Endothelial cell of umbilical vein (primary cell): ENCODE results near the gene R3HCC1L. TPM values are rescaled to one million over a fixed set of nuclear protein-coding genes. Genes with fewer than 3 reads are reported as not detected.

Source experiments
- BruUV-seq: library from RNA; stranded (reverse); fragments of 400-500 nt; replicated peaks from 2 replicates; lab custom pipeline; 2021; lab: Mats Ljungman, UMichigan
- CTCF ChIA-PET: fragments of 300-600, 350-600 bp; sonication (Branson Sonifier 250); formaldehyde crosslinking; loops from one replicate; lab custom pipeline; 2021; ENCODE audit warnings: antibody characterized with exemption, inconsistent platforms; lab: Charles Lee
- POLR2A ChIA-PET: fragments of 300-600, 350-600 bp; sonication (Branson Sonifier 250); formaldehyde crosslinking; loops from one replicate; lab custom pipeline; 2021; ENCODE audit warnings: antibody characterized with exemption, inconsistent platforms; lab: Charles Lee
- DNase-seq: peaks from one replicate; pipeline ENCODE4 v3.0.0-alpha.2; 2011; ENCODE audit warnings: low read depth, low spot score
- FAIRE-seq: peaks from 2 replicates; lab custom pipeline; 2011; peaks lifted over from hg19 to GRCh38; lab: Jason Lieb, UNC
- H2AFZ ChIP-seq: 2 replicates; pipeline ENCODE4 v1.6.0; 2012; ENCODE audit warnings: low read depth, low read length, control low read depth, inconsistent platforms
- H3K27ac ChIP-seq: 2 replicates; pipeline ENCODE4 v1.5.1; 2011; ENCODE audit warnings: low read depth, mild to moderate bottlenecking, control low read depth, low read length, moderate library complexity; ENCODE audit not compliant: insufficient read depth
- H3K27me3 ChIP-seq, 2 experiments: 2 replicates each; pipeline versions ENCODE4 v1.6.0 to v1.6.1; 2011; ENCODE audit warnings: low read length in 2 of 2, mixed read lengths in 1 of 2; ENCODE audit not compliant: control insufficient read depth in 2 of 2, insufficient read depth in 2 of 2
- H3K36me3 ChIP-seq, 2 experiments: 2 replicates in 1 of 2; 3 replicates in 1 of 2; pipeline ENCODE4 v1.5.1; 2011; ENCODE audit warnings: low read length in 2 of 2, mild to moderate bottlenecking in 1 of 2, moderate library complexity in 1 of 2; ENCODE audit not compliant: control insufficient read depth in 2 of 2, insufficient read depth in 2 of 2; ENCODE audit errors: extremely low read depth in 1 of 2
- H3K4me1 ChIP-seq: 3 replicates; pipeline ENCODE4 v1.5.1; 2011; ENCODE audit warnings: mild to moderate bottlenecking, low read length; ENCODE audit not compliant: control insufficient read depth, insufficient read depth; ENCODE audit errors: extremely low read depth
- H3K4me2 ChIP-seq: 2 replicates; pipeline ENCODE4 v1.6.1; 2011; ENCODE audit warnings: low read length, control low read depth, mixed read lengths; ENCODE audit not compliant: insufficient read depth
- H3K4me3 ChIP-seq, 3 experiments: fragments of 200-600 bp in 1 of 3; sonication (generic), shearing (Covaris generic) in 1 of 3; replicated peaks in 1 of 3; 2 replicates each; pipeline ENCODE4 v1.5.1; 2011 to 2016; ENCODE audit warnings: control low read depth in 3 of 3, low read length in 3 of 3, mild to moderate bottlenecking in 2 of 3, inconsistent platforms in 1 of 3, low read depth in 1 of 3, moderate library complexity in 1 of 3; ENCODE audit not compliant: insufficient read depth in 1 of 3
- H3K79me2 ChIP-seq: 2 replicates; pipeline ENCODE4 v1.6.0; 2012; ENCODE audit warnings: low read length, inconsistent platforms; ENCODE audit not compliant: control insufficient read depth, insufficient read depth
- H3K9ac ChIP-seq: replicated peaks from 2 replicates; pipeline ENCODE3; 2011; ENCODE audit warnings: low read length, control low read depth; ENCODE audit not compliant: insufficient read depth; ENCODE audit errors: extremely low read depth
- H3K9me1 ChIP-seq: replicated peaks from 3 replicates; pipeline ENCODE4 v1.6.0; 2011; ENCODE audit warnings: mild to moderate bottlenecking, low read length; ENCODE audit not compliant: control insufficient read depth, insufficient read depth; ENCODE audit errors: extremely low read depth
- H3K9me3 ChIP-seq: replicated peaks from 2 replicates; pipeline ENCODE4 v1.5.1; 2012; ENCODE audit warnings: low read length, inconsistent platforms; ENCODE audit not compliant: control insufficient read depth, insufficient read depth
- H4K20me1 ChIP-seq: replicated peaks from 2 replicates; pipeline ENCODE3; 2011; ENCODE audit warnings: mild to moderate bottlenecking, low read length; ENCODE audit not compliant: control insufficient read depth, insufficient read depth; ENCODE audit errors: extremely low read depth
- CTCF ChIP-seq, 2 donors: IDR thresholded peaks; 1 replicate in 1 of 2; 2 replicates in 1 of 2; pipeline ENCODE4 v1.5.1; 2011; ENCODE audit warnings: low read length in 2 of 2, mild to moderate bottlenecking in 2 of 2, moderate library complexity in 2 of 2, control low read depth in 1 of 2, inconsistent platforms in 1 of 2, low read depth in 1 of 2; ENCODE audit not compliant: insufficient read depth in 1 of 2; ENCODE audit errors: extremely low read depth in 1 of 2
- EZH2 ChIP-seq: IDR thresholded peaks from 2 replicates; pipeline ENCODE4 v1.6.1; 2012; ENCODE audit warnings: borderline replicate concordance, low read depth, mild to moderate bottlenecking, moderate library complexity, low read length, inconsistent platforms; ENCODE audit not compliant: severe bottlenecking
- FOS ChIP-seq: IDR thresholded peaks from 2 replicates; pipeline ENCODE4 v1.6.1; 2011; ENCODE audit warnings: mild to moderate bottlenecking, low read length, moderate library complexity, borderline replicate concordance; ENCODE audit not compliant: insufficient read depth
- GATA2 ChIP-seq: IDR thresholded peaks from 2 replicates; pipeline ENCODE4 v1.7.0; 2011; ENCODE audit warnings: low read depth, mild to moderate bottlenecking, moderate library complexity, mixed read lengths, low read length; ENCODE audit not compliant: insufficient read length, insufficient read depth
- JUN ChIP-seq: IDR thresholded peaks from 2 replicates; pipeline ENCODE4 v1.6.1; 2011; ENCODE audit warnings: borderline replicate concordance, low read depth; ENCODE audit not compliant: insufficient read length, insufficient read depth
- MYC ChIP-seq: IDR thresholded peaks from one replicate; pipeline ENCODE4 v1.6.1; 2011; ENCODE audit warnings: mild to moderate bottlenecking, low read depth, low read length
- POLR2A ChIP-seq: IDR thresholded peaks from 2 replicates; pipeline ENCODE4 v1.6.1; 2012; ENCODE audit warnings: low read depth, mild to moderate bottlenecking, control low read depth, low read length
- POLR2AphosphoS5 ChIP-seq: IDR thresholded peaks from 2 replicates; pipeline ENCODE4 v1.6.1; 2012; ENCODE audit warnings: low read depth, mild to moderate bottlenecking, control low read depth, low read length, moderate library complexity; ENCODE audit not compliant: insufficient read depth
- dilution Hi-C: fragments of 300-500 bp; cut with MboI; formaldehyde crosslinking; loops from one replicate; pipeline ENCODE4 v1.15.0; 2019; ENCODE audit warnings: low sequenced_read_pairs; ENCODE audit not compliant: extremely low pct_ligation_motif_present
- intact Hi-C: fragments of 100-400 bp; cut with micrococcal nuclease; formaldehyde crosslinking; loops from one replicate; pipeline ENCODE4 v1.10.0; 2022
- polyA plus RNA-seq, 4 experiments: library from polyadenylated mRNA; depleted of rRNA in 3 of 4; stranded (reverse) in 3 of 4; unstranded in 1 of 4; fragments of >200 nt; gene quantifications; 2 replicates each; pipeline versions ENCODE4 v1.2.1 to v1.2.3, GENCODE V29; 2011 to 2012; ENCODE audit warnings: missing spikeins in 1 of 4
- total RNA-seq: library from RNA; stranded (reverse); gene quantifications from 2 replicates; pipeline ENCODE4 v1.2.3, GENCODE V29; 2021
- TF ChIP-seq, protein P1 (sequence below): IDR thresholded peaks from 2 replicates; pipeline ENCODE4 v1.6.1; 2011; ENCODE audit not compliant: insufficient read depth, insufficient read length

Gene R3HCC1L
- total and polyA plus RNA-seq, 2 donors (not counting 3 experiments of a cell fraction or from before 2014, with no cell fraction given), result 6.3 to 12.4 TPM

DNA sequence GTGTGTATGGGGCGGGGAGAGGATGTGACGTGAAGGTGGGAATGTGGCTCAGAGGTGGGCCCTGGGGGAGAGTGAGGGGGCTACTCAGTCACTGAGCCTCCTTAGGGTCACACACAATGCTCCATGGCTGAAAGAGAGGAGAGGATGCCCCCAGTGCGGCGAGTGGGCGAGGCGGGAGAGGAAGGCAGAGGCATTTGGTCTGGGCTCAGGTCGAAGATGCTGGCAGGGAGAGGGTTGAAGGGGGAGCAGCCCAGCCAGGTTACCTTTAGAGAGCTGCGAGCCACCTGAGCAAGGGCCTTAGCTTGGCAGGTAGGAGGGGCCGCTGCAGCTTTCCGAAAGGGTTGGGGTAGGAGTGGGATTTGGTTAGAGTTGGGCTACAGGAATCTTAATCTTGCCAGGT, 138.2 kb downstream of the R3HCC1L start:
- dilution Hi-C loops, result no loop called here
- Histone ChIP-seq H4K20me1 (no peaks in the 10 kb centered on the region), H3K4me3 (no peak overlapping the region), H3K27me3 (peaks cover 0 to 2% of the 10 kb centered on the region in 2 experiments), H3K36me3 (no peaks in the 10 kb centered on the region), H3K4me1 (peaks cover 17% of the 10 kb centered on the region), H3K9me3 (no peaks in the 10 kb centered on the region), H3K4me2 (no peak overlapping the region), H3K79me2 (no peaks in the 10 kb centered on the region), H3K27ac (no peak overlapping the region), H3K9me1 (no peaks in the 10 kb centered on the region), H3K9ac (no peak overlapping the region), H2AFZ (no peak overlapping the region)
- DNase-seq (no peak), FAIRE-seq (no peak)
- POLR2A ChIA-PET, result no interaction called here
- CTCF ChIA-PET, result interaction anchor here (1.2 kb wide), 1 partner anchor 14 kb away, joined by 3 read pairs; no protein-coding TSS in a partner anchor
- TF ChIP-seq CTCF (IDR thresholded peaks at IDR 0.05; ENCODE audit: extremely low read depth in 1 of 2, insufficient read depth in 1 of 2, low read depth in 1 of 2, low read length in 2 of 2) (no peak), FOS (no peak), MYC (no peak), POLR2A (no peak), POLR2AphosphoS5 (no peak), GATA2 (no peak), EZH2 (no peak), JUN (no peak)
- TF ChIP-seq, protein P1, sequence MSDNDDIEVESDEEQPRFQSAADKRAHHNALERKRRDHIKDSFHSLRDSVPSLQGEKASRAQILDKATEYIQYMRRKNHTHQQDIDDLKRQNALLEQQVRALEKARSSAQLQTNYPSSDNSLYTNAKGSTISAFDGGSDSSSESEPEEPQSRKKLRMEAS, result no peak
- intact Hi-C loops, result no loop called here
- no TSS peak for BruUV-seq
